Stimulated activated naive CD8-positive, alpha-beta T cell treated with anti-CD3 and anti-CD28 coated beads, Interleukin-15, amount 100 ng/mL, for 72 hours (primary cell): ENCODE data around the gene CNKSR1.
"Not testable (repeated sequence)": the region's sequence is repeated elsewhere in the genome, so short reads cannot be mapped to it uniquely, and the experiment has no call there.

Experiments
- ATAC-seq: fragments of 150-1000 bp; cut with Tn5 transposase; 2 replicates; pipeline ENCODE4 v1.10.0; 2021; ENCODE audit warnings: mild to moderate bottlenecking, moderate library complexity
- DNase-seq, 2 donors: peaks; one replicate each; pipeline ENCODE4 v3.0.0; 2021 to 2022
- H3K27ac Mint-ChIP-seq, 2 donors: one replicate each; pipeline ENCODE4 v1.8.0; 2022; ENCODE audit warnings: mild to moderate bottlenecking in 2 of 2, mixed read lengths in 2 of 2, moderate library complexity in 2 of 2
- H3K27me3 Mint-ChIP-seq: one replicate; pipeline ENCODE4 v1.8.0; 2022; ENCODE audit warnings: mixed read lengths
- H3K4me1 Mint-ChIP-seq: one replicate; pipeline ENCODE4 v1.8.0; 2022; ENCODE audit warnings: mild to moderate bottlenecking, mixed read lengths
- H3K4me3 Mint-ChIP-seq, 2 donors: one replicate each; pipeline ENCODE4 v1.8.0; 2022; ENCODE audit warnings: mild to moderate bottlenecking in 2 of 2, mixed read lengths in 2 of 2, moderate library complexity in 1 of 2
- H3K9me3 Mint-ChIP-seq, 2 donors: one replicate each; pipeline ENCODE4 v1.8.0; 2022; ENCODE audit warnings: mixed read lengths in 2 of 2

The CNKSR1 gene

GRCh38 chr1:26224606-26225005, 47.3 kb downstream of the CNKSR1 start:
- Mint-ChIP-seq H3K27ac (no peak overlapping the region), H3K27me3 (peaks cover 50% of the 10 kb centered on the region), H3K9me3 (no peaks in the 10 kb centered on the region), H3K4me1 (peaks cover 10% of the 10 kb centered on the region), H3K4me3 (peak overlapping the region; percentile 67 to 77)
- ATAC-seq (no peak), DNase-seq (no peak)

GRCh38 chr1:26225033-26225831, 47.9 kb downstream of the CNKSR1 start:
- Mint-ChIP-seq H3K4me3 (peak overlapping the region; percentile 67 to 77), H3K9me3 (no peaks in the 10 kb centered on the region), H3K27me3 (peaks cover 48% of the 10 kb centered on the region), H3K4me1 (peaks cover 10% of the 10 kb centered on the region), H3K27ac (no peak overlapping the region)
- DNase-seq = peak; percentile 42 to 48
- ATAC-seq = peak; percentile 90

DNA sequence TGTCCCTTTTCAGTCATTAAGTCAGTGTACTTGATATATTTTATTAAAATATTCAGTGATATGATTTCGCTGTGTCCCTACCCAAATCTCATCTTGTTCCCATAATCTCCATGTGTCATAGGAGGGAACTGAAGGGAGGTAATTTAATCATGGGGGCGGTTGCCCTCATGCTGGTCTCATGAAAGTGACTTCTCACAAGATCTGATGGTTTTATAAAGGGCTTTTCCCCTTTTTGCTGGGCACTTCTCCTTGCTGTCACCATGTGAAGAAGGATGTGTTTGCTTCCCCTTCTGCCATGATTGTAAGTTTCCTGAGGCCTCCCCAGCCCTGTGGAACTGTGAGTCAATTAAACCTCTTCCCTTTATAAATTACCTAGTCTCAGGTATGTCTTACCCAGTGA, 53.4 kb downstream of the CNKSR1 start:
- not testable (repeated sequence) for H3K27ac Mint-ChIP-seq, H3K9me3 Mint-ChIP-seq, DNase-seq, H3K4me3 Mint-ChIP-seq, ATAC-seq
- Mint-ChIP-seq H3K27me3 (peaks cover 17% of the 10 kb centered on the region), H3K4me1 (peaks cover 22% of the 10 kb centered on the region)

GRCh38 chr1:26233903-26234643, 56.8 kb downstream of the CNKSR1 start, which contains the start of gene CEP85:
Gene CEP85, plus strand, starts transcription at chr1:26234200. Its CDS starts 5,584 bp downstream, at chr1:26239784.
- Mint-ChIP-seq H3K9me3 (no peaks in the 10 kb centered on the region), H3K4me3 (peak within 1 kb of the TSS; percentile 91 to 100), H3K27me3 (no peaks in the 10 kb centered on the region), H3K4me1 (peaks cover 37% of the 10 kb centered on the region), H3K27ac (peak within 1 kb of the TSS; percentile 96 to 97)
- DNase-seq (peak; percentile 98 to 99), ATAC-seq (peak; percentile 96)

GRCh38 chr1:26234644-26235370, 57.5 kb downstream of the CNKSR1 start:
- peaks cover 37% of the 10 kb centered on the region for H3K4me1 Mint-ChIP-seq
- no peaks in the 10 kb centered on the region for H3K27me3 Mint-ChIP-seq
- peak overlapping the region; percentile 91 to 100 for H3K4me3 Mint-ChIP-seq
- no peaks in the 10 kb centered on the region for H3K9me3 Mint-ChIP-seq
- peak in 1 of 2 donors; percentile 8 for DNase-seq
- no peak for ATAC-seq
- H3K27ac Mint-ChIP-seq = peak overlapping the region; percentile 96 to 97

DNA sequence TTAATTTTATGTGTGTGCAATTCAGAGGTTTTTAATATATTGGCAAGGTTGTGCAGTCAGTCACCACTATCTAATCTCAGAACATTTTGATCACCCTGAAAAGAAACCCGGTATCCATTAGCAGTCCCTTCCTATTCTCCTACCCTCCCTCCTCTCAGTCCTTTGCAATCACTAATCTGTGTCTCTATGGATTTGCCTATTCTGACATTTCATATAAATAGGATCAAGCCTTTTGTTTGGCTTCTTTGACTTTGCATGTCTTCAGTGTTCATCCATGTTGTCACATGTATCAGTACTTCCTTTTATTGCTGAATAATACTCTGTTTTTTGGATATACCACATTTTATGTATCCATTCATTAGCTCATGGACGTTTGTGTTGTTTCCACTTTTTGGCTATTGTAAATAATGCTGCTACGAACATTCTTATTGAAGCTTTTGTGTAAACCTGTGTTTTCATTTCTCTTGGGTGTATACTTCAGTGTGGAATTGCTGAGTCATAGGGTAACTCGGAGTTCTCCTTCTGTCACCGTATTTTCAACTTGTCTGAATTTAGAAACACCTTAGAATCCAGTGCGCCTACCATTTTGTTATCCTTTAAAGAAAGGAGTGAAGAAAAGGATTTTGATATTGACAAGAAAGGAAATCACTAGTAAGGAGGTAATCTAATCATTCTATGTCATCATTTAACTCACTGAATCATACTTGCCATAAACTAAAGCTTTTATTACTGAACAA, 60.1 kb downstream of the CNKSR1 start:
- DNase-seq (no peak), ATAC-seq (no peak)
- Mint-ChIP-seq H3K4me1 (peaks cover 37% of the 10 kb centered on the region), H3K27me3 (no peaks in the 10 kb centered on the region), H3K27ac (no peak overlapping the region), H3K9me3 (no peaks in the 10 kb centered on the region), H3K4me3 (peak overlapping the region in 1 of 2 donors; percentile 42)
